IMR-90 (cell line): ENCODE data around the gene ACOXL. TPM values are rescaled to one million over a fixed set of nuclear protein-coding genes. Genes with fewer than 3 reads are reported as not detected.

Source experiments
- ATAC-seq: fragments of 200-7000 bp; cut with Tn5 transposase; 2 replicates; pipeline ENCODE4 v1.9.1; 2020; ENCODE audit warnings: low read depth, mild to moderate bottlenecking, moderate library complexity
- BruUV-seq: library from RNA; stranded (reverse); fragments of 400-500 nt; replicated peaks from 2 replicates; lab custom pipeline; 2021; lab: Mats Ljungman, UMichigan
- CTCF ChIA-PET: fragments of 300-600 bp; formaldehyde crosslinking; extraction: SDS; loops from one replicate; lab custom pipeline; 2021; ENCODE audit warnings: antibody characterized with exemption; lab: Yijun Ruan, JAX
- POLR2A ChIA-PET: fragments of 300-600 bp; sonication (Branson Sonifier 250); formaldehyde crosslinking; loops from one replicate; lab custom pipeline; 2022; ENCODE audit warnings: antibody characterized with exemption; ENCODE audit not compliant: unreplicated experiment; lab: Charles Lee
- DNase-seq: peaks from one replicate; pipeline ENCODE4 v3.0.0; 2013
- H2AFZ ChIP-seq: replicated peaks from 2 replicates; pipeline ENCODE3; 2013; ENCODE audit warnings: low read length, mild to moderate bottlenecking; ENCODE audit not compliant: poor library complexity
- H2AK5ac ChIP-seq: 2 replicates; pipeline ENCODE4 v1.6.1; 2013; ENCODE audit warnings: low read depth, low read length, inconsistent platforms
- H2AK9ac ChIP-seq: replicated peaks from 2 replicates; pipeline ENCODE3; 2013; ENCODE audit warnings: mild to moderate bottlenecking, low read depth, low read length, moderate library complexity; ENCODE audit not compliant: poor library complexity
- H2BK120ac ChIP-seq: 2 replicates; pipeline ENCODE4 v1.6.1; 2013; ENCODE audit warnings: low read depth, low read length, inconsistent platforms
- H2BK15ac ChIP-seq: 3 replicates; pipeline ENCODE4 v1.6.1; 2013; ENCODE audit warnings: low read depth, low read length, inconsistent platforms
- H2BK20ac ChIP-seq: 2 replicates; pipeline ENCODE4 v1.6.1; 2013; ENCODE audit warnings: low read depth, mild to moderate bottlenecking, inconsistent platforms, low read length, moderate library complexity
- H2BK5ac ChIP-seq: 2 replicates; pipeline ENCODE4 v1.6.1; 2013; ENCODE audit warnings: mild to moderate bottlenecking, low read depth, low read length, inconsistent platforms; ENCODE audit not compliant: poor library complexity, severe bottlenecking
- H3K14ac ChIP-seq: replicated peaks from 2 replicates; pipeline ENCODE4 v1.6.1; 2013; ENCODE audit warnings: low read depth, low read length, inconsistent platforms
- H3K18ac ChIP-seq: 2 replicates; pipeline ENCODE4 v1.6.1; 2013; ENCODE audit warnings: low read depth, low read length, control low read depth
- H3K23ac ChIP-seq: 2 replicates; pipeline ENCODE4 v1.6.1; 2013; ENCODE audit warnings: low read depth, low read length, inconsistent platforms
- H3K27ac ChIP-seq: 2 replicates; pipeline ENCODE4 v1.5.1; 2013; ENCODE audit warnings: mild to moderate bottlenecking, control low read depth, low read length; ENCODE audit not compliant: insufficient read depth
- H3K27me3 ChIP-seq: 2 replicates; pipeline ENCODE4 v1.6.1; 2013; ENCODE audit warnings: low read length; ENCODE audit not compliant: control insufficient read depth, insufficient read depth
- H3K36me3 ChIP-seq: 2 replicates; pipeline ENCODE4 v1.6.1; 2013; ENCODE audit warnings: low read length, mixed read lengths; ENCODE audit not compliant: control insufficient read depth, insufficient read depth
- H3K4ac ChIP-seq: 2 replicates; pipeline ENCODE4 v1.6.1; 2013; ENCODE audit warnings: low read depth, low read length, inconsistent platforms
- H3K4me1 ChIP-seq: 2 replicates; pipeline ENCODE4 v1.6.1; 2013; ENCODE audit warnings: low read length, mixed read lengths; ENCODE audit not compliant: control insufficient read depth, insufficient read depth
- H3K4me2 ChIP-seq: 2 replicates; pipeline ENCODE4 v1.6.1; 2013; ENCODE audit warnings: low read depth, mild to moderate bottlenecking, control low read depth, low read length, moderate library complexity
- H3K4me3 ChIP-seq: 2 replicates; pipeline ENCODE4 v1.5.1; 2013; ENCODE audit warnings: low read depth, mild to moderate bottlenecking, control low read depth, low read length, moderate library complexity; ENCODE audit not compliant: insufficient read depth
- H3K56ac ChIP-seq: 2 replicates; pipeline ENCODE4 v1.6.1; 2013; ENCODE audit warnings: low read length, inconsistent platforms; ENCODE audit not compliant: insufficient read depth; ENCODE audit errors: extremely low read depth
- H3K79me1 ChIP-seq, 2 experiments: 2 replicates each; pipeline ENCODE4 v1.6.1; 2013; ENCODE audit warnings: low read length in 2 of 2, inconsistent platforms in 1 of 2, low read depth in 1 of 2
- H3K9ac ChIP-seq: 2 replicates; pipeline ENCODE4 v1.6.1; 2013; ENCODE audit warnings: low read depth, low read length, control low read depth
- H3K9me1 ChIP-seq: 2 replicates; pipeline ENCODE4 v1.6.1; 2013; ENCODE audit warnings: low read length, inconsistent platforms; ENCODE audit not compliant: insufficient read depth
- H3K9me3 ChIP-seq: 2 replicates; pipeline ENCODE4 v1.6.1; 2013; ENCODE audit warnings: low read length; ENCODE audit not compliant: control insufficient read depth, insufficient read depth
- H4K20me1 ChIP-seq: 2 replicates; pipeline ENCODE4 v1.6.1; 2013; ENCODE audit warnings: low read length, inconsistent platforms; ENCODE audit not compliant: insufficient read depth
- H4K5ac ChIP-seq: 2 replicates; pipeline ENCODE4 v1.6.1; 2013; ENCODE audit warnings: mild to moderate bottlenecking, low read depth, low read length, control low read depth
- H4K8ac ChIP-seq, 2 experiments: 2 replicates each; pipeline ENCODE4 v1.6.1; 2013; ENCODE audit warnings: low read depth in 2 of 2, low read length in 2 of 2, control low read depth in 1 of 2, inconsistent platforms in 1 of 2
- H4K91ac ChIP-seq: 2 replicates; pipeline ENCODE4 v1.6.1; 2013; ENCODE audit warnings: low read depth, low read length, inconsistent platforms; ENCODE audit not compliant: insufficient read depth
- BHLHE40 ChIP-seq: fragments of 150-350 bp; IDR thresholded peaks from 2 replicates; pipeline ENCODE4 v1.6.1; 2016; ENCODE audit warnings: mild to moderate bottlenecking, low read depth, low read length
- CHD1 ChIP-seq: IDR thresholded peaks from 2 replicates; pipeline ENCODE4 v1.6.1; 2012; ENCODE audit warnings: low read depth, low read length, improper control_type of control experiment
- FOS ChIP-seq: fragments of 150-350 bp; IDR thresholded peaks from 2 replicates; pipeline ENCODE4 v1.6.1; 2016; ENCODE audit warnings: low read depth, low read length
- MAZ ChIP-seq: IDR thresholded peaks from 2 replicates; pipeline ENCODE4 v1.6.1; 2012; ENCODE audit warnings: low read depth, mild to moderate bottlenecking, low read length, improper control_type of control experiment, moderate library complexity, borderline replicate concordance
- MXI1 ChIP-seq: IDR thresholded peaks from 2 replicates; pipeline ENCODE4 v1.6.1; 2012; ENCODE audit warnings: low read depth, mild to moderate bottlenecking, low read length, moderate library complexity, borderline replicate concordance
- NFE2L2 ChIP-seq: fragments of 150-350 bp; IDR thresholded peaks from 2 replicates; pipeline ENCODE4 v1.6.1; 2016; ENCODE audit warnings: low read depth, mild to moderate bottlenecking, low read length
- RFX5 ChIP-seq: IDR thresholded peaks from 2 replicates; pipeline ENCODE4 v1.8.0; 2012; ENCODE audit warnings: low read depth, mild to moderate bottlenecking, low read length, moderate library complexity
- WGBS, 2 experiments: methylation state at CpG; one replicate each; pipeline versions ENCODE4 v1.1.5 to v1.1.7; 2013; ENCODE audit warnings: missing lambda C conversion rate in 2 of 2; ENCODE audit not compliant: insufficient read length in 1 of 2; ENCODE audit errors: extremely low coverage in 2 of 2; 5-methylcytosine and 5-hydroxymethylcytosine counted together
- dilution Hi-C: fragments of 300-500 bp; cut with HindIII; formaldehyde crosslinking; loops from one replicate; pipeline ENCODE4 v1.14.3; 2018; ENCODE audit warnings: low sequenced_read_pairs; ENCODE audit not compliant: unreplicated experiment
- in situ Hi-C: fragments of 300-500 bp; cut with MboI; formaldehyde crosslinking; loops from 3 replicates; pipeline ENCODE4 v1.14.3; 2019; ENCODE audit warnings: low sequenced_read_pairs, inconsistent platforms, mixed read lengths
- intact Hi-C: fragments of 100-400 bp; cut with micrococcal nuclease; formaldehyde crosslinking; loops from 2 replicates; pipeline ENCODE4 v1.10.0; 2022
- polyA plus RNA-seq, 3 experiments: library from polyadenylated mRNA; depleted of rRNA; stranded (reverse); fragments of >200 nt; gene quantifications; 2 replicates each; pipeline ENCODE4 v1.2.3, GENCODE V29; 2012; ENCODE audit warnings: low replicate concordance in 1 of 3
- total RNA-seq: library from RNA; depleted of rRNA; stranded (reverse); fragments of >200 nt; gene quantifications from 2 replicates; pipeline ENCODE4 v1.2.3, GENCODE V29; 2012
- TF ChIP-seq, protein P1 (sequence below): fragments of 150-350 bp; IDR thresholded peaks from 2 replicates; pipeline ENCODE4 v1.6.1; 2016; ENCODE audit warnings: low read depth, mild to moderate bottlenecking, low read length, moderate library complexity, borderline replicate concordance

The ACOXL gene
- total and polyA plus RNA-seq, 2 of the 4 experiments (the other 2 are of a cell fraction): not detected

DNA sequence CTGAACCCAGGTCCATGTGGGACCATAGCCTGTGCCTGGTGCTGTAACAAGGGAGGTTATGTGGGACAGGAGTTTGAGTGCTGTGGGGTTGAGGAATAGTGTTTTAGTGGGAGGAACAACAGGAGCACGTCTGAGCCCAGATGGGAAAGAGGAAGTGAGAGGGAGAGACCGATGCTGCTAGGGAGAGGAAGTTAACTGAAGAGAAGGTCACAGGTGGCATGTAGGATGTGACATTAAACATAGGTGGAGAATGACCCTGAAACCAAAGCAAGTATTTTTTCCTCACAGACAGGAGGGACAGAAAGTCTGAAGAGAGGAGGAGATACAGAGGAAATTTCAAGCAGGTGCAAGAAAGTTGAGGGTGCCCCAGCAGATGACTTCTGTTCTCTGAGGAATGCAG, 87.8 kb downstream of the ACOXL start:
- no peak overlapping the region for H2BK20ac ChIP-seq
- H3K4me1 ChIP-seq: no peaks in the 10 kb centered on the region
- H3K27me3 ChIP-seq: peaks cover 26% of the 10 kb centered on the region
- no peak overlapping the region for H4K91ac ChIP-seq
- POLR2A ChIA-PET: no interaction called here
- intact Hi-C loops: no loop called here
- dilution Hi-C loops: no loop called here
- no peak overlapping the region for H3K4ac ChIP-seq
- no peak for TF ChIP-seq BHLHE40
- no peak for TF ChIP-seq FOS
- TF ChIP-seq, protein P1, sequence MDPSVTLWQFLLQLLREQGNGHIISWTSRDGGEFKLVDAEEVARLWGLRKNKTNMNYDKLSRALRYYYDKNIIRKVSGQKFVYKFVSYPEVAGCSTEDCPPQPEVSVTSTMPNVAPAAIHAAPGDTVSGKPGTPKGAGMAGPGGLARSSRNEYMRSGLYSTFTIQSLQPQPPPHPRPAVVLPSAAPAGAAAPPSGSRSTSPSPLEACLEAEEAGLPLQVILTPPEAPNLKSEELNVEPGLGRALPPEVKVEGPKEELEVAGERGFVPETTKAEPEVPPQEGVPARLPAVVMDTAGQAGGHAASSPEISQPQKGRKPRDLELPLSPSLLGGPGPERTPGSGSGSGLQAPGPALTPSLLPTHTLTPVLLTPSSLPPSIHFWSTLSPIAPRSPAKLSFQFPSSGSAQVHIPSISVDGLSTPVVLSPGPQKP: no peak
- no peak for TF ChIP-seq MAZ
- TF ChIP-seq NFE2L2: no peak
- no peak for TF ChIP-seq MXI1
- no peak for TF ChIP-seq CHD1
- TF ChIP-seq RFX5: no peak
- H2AFZ ChIP-seq: no peak overlapping the region
- CTCF ChIA-PET: no interaction called here
- BruUV-seq: no TSS peak
- no peak overlapping the region for H2BK5ac ChIP-seq
- H3K36me3 ChIP-seq: no peaks in the 10 kb centered on the region
- no peak overlapping the region for H2BK15ac ChIP-seq
- H3K9me3 ChIP-seq: no peaks in the 10 kb centered on the region
- no peak overlapping the region for H3K9ac ChIP-seq
- H3K4me2 ChIP-seq: no peak overlapping the region
- no peak overlapping the region for H3K23ac ChIP-seq
- no peak overlapping the region for H2BK120ac ChIP-seq
- in situ Hi-C loops: loop anchor here (25.0 kb wide), 1 partner anchor 892 kb away; no protein-coding TSS in a partner anchor
- no peak overlapping the region for H3K56ac ChIP-seq
- no peak overlapping the region for H4K5ac ChIP-seq
- H4K20me1 ChIP-seq: no peaks in the 10 kb centered on the region
- DNase-seq (no peak), ATAC-seq (no peak)
- no peak overlapping the region for H2AK5ac ChIP-seq
- no peaks in the 10 kb centered on the region for H3K79me1 ChIP-seq
- no peak overlapping the region for H4K8ac ChIP-seq
- H3K14ac ChIP-seq: no peak overlapping the region
- H3K9me1 ChIP-seq: no peaks in the 10 kb centered on the region
- no CpG with 5 or more reads among the region's 2 CpGs for WGBS, 2 experiments
- H3K18ac ChIP-seq: no peak overlapping the region
- no peak overlapping the region for H3K4me3 ChIP-seq
- no peak overlapping the region for H2AK9ac ChIP-seq
- no peak overlapping the region for H3K27ac ChIP-seq
